SW480 (cell line): Measurements from ENCODE around the gene LRRC59.
"Not testable (repeated sequence)": the region's sequence is repeated elsewhere in the genome, so short reads cannot be mapped to it uniquely, and the experiment has no call there.

Experiments
- DNase-seq: peaks from one replicate; pipeline ENCODE4 v3.0.0-alpha.2; 2016; ENCODE audit warnings: low spot score

LRRC59 gene

DNA sequence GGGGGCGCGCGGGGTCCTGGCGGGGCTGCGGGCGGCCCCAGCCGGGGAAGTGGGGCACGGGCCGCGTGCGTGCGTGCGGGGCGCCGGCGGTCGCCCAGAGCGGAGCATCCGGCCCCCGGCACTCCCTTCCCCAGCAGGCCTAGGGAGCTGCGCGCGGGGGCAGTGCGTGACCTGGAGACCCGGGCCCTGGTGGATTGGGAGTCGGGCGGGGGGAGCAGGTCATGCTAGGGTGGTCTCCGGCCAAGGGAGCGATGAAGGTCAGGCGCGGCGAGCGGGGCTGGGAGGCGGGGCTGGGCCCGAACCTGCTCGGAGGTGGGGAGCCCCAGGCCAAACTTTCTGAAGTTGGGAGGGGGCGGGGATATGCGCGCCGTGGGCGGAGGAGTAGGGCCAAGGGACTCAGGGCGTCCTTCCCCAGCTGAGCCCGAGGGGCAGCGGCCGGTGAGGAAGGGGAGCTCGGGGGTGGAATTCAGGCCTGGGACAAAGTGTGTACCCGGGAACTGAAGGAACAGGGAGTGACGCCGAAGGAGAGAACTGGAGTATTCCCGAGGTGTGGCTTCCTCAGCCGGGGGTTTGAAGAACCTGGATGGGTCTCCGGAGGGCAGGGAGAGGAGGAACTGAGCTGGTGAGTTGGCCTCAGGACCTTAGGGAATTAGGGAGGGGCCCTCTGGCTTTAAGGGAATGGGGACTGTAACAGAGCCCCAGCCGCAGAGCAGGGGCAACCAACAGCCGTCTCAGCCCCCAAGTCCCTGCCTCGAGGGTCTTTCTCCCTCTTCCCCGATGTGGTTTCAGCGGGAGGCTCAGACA is 50.8 kb downstream of the LRRC59 start:
- DNase-seq = no peak

DNA sequence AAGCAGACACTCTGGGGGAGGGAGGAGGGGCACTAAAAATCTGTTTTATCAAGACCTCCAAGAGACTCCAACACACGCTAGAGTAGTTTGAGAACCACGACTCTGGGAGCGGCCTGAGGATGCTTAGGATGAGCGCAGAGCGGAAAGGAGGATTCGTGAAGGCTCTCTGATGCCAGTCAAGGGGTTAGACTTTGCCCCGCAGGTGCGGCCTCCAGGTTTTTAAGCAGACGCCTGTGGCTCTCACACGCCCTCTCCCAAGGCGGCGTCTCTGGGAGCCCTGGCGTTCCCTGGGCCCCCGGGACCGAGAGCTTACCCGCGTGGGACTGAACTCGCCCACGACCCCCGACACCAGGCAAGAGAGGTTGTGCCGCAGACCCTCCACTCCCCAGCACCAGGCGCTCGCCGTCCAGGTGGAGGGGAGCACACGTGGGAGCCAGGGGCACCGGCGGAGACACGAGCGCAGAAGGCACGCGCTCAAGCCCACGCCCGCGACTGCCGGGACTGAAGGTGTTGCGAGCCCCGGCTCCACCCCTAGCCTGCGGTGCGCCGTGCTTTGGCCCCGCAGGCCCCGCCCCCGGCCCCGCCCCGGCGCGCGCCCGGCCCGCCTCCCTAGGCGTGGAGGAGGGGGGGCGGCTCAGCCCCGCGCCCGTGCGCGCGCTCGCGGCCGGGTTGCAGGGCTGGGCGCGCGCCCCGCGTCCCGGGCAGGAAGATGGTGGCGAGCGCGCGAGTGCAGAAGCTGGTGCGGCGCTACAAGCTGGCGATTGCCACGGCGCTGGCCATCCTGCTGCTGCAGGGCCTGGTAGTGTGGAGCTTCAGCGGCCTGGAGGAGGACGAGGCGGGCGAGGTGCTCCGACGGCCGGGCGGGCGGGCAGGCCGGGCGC is 51.7 kb downstream of the LRRC59 start, which contains the start of gene XYLT2:
Gene XYLT2, plus strand, starts transcription at position 695 of the 881 bp plus-strand sequence. Its CDS starts 15 bp downstream, at position 710.
- DNase-seq = peak; percentile 70

DNA sequence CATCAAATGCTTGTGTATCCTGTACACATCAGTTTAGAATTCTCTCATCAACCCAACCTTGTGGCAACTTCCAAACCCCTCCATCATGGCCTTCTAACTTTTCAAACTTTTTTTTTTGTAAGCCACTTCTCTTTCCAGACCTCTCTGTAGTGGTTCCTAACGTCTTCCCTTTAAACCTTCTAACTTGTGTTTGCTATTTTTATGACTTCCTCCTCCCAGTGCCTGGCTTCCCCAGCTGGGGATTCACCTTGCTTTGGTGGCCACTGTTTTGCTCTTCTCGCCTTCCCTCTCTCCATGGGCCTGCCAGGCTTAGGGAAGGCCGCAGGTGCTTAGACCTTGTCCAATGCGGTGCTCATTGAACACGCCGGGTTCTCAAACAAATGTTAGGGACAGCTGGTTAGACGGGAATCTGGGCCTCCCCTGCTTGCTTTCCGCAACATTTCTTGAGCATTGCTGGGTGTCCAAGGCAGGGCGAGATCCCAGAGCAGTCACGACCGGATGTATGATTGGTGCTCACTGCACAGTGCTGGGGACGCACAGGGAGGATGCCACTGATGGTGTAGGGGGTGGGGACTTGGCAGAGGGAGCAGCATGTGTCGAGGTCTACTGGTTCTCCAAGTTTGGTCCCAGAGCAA is 52.5 kb downstream of the LRRC59 start:
- no peak for DNase-seq

DNA sequence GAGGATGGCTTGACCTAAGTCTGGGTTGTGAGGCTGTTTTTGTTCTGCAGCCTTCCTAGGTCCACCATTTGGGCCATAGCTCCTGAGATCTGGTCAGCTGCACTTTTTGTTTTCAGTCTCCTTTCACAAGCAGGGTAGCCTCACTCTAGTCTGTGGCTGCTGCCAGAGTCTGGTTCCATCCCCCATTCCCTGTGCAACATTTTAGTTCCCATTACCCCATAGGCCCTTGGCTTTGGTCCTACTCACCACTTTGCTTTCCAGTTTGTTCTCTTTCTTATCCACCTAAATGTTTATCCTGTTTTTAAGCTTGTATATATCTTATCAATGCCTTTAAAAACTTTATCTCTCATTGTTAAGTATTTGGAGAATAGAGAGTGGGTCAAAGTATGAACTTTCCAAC is 57.9 kb downstream of the LRRC59 start:
- DNase-seq = no peak

DNA sequence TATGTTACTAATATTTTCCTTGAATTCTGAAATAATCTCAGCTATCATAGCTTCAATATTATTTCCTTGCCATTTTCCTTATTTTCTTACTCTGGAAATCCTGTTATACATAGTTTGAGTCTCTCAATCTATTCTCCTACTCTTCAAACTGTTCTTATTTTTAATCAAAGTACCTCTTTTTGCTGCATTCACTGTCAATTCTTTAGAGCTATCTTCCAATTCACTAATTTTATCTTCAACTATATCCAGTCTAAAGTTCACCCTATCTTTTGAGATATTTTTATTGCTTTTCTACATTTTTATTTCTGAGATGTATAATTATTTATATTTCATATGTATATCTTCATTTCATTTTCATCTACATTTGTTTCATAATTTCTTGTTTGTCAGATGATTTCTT is 58.7 kb downstream of the LRRC59 start:
- no peak for DNase-seq

DNA sequence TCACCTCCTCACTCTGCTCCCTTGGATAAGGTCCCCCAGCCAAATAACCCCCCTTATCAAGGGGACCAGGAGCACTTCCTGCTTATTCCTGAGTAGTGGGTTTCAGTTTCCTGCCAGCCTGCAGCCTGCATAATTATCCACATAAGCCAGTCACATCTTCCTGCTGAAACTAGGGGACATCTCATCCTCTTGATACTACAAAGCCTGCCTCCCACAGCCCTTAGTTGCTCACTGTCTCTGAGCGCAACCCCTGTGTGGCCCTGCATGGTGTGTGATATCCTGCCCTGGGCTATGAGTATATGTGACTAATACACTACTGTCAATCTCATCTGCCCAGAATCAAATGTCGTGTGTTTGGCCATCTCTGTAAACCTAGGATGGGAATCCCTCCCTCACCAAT is 59.4 kb downstream of the LRRC59 start:
- DNase-seq = no peak

DNA sequence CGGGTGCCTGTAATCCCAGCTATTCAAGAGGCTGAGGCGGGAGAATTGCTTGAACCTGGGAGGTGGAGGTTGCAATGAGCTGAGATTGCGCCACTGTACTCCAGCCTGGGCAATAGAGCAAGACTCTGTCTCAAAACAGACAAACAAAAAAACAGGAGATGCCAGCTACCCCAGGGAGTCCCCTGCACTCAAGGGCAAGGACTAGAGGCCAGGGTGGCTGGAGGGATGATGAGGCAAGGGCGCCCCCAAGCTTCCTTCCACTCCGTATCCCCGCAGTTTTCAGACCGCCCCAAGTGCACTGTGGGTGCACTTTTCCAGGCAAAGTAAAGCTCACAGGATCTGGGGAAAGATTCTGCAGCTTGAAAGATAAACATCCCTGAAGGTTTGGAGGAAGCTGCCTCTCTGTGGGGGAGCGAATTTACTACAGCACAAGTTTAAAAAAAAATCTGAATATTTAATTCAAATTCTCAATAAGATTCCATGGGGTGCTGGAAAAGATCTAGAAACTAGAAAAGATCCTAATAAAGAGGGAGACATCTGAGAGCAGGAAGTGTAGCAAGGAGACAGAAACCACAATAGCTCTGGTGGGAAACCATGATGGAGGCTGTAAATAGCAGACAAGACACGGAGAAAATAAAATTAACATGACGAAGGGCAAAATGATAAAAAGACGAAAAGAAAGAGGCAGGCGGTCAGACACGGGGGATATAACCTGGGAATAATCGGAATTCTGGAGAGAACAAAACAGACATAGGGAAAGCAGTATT is 63.8 kb downstream of the LRRC59 start:
- DNase-seq = not testable (repeated sequence)

DNA sequence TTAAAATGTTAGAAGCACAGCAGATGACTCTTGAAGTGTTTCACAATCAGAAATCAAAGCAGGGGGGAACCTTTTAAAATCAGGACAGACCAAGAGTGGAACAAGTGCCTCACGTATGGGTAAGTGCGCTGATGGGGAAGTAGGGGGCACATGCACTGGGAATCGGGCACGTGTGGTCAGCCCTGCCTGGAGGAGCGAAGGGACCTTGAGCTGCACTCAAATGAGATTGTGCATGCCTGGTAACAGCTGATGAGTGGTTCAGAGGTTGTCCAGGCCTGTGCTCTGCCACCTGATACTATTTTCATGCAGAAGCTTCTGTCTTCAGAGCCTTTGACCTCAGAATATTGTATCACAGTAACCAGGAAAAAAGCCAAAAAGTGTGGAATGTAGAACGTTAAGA is 65.1 kb downstream of the LRRC59 start:
- no peak for DNase-seq
